ENCODE data around the gene SEPTIN10.

SEPTIN10 gene

GRCh38 chr2:109494351-109494750 is 119.4 kb downstream of the SEPTIN10 start:
- DNase-seq = no peak

- no peak for DNase-seq
Measured at GRCh38 chr2:109493176-109493935, 120.4 kb downstream of the SEPTIN10 start.
